B cell (primary cell): ENCODE measurements around the gene JADE2. TPM values are rescaled to one million over a fixed set of nuclear protein-coding genes. Genes with fewer than 3 reads are reported as not detected.

Experiments used
- ATAC-seq: fragments of 200-7000 bp; cut with Tn5 transposase; one replicate; pipeline ENCODE4 v1.10.0; 2021; ENCODE audit warnings: low read depth, mild to moderate bottlenecking, moderate number of reproducible peaks, moderate library complexity
- CTCF ChIA-PET: fragments of 350-600 bp; sonication (Branson Sonifier 250); formaldehyde crosslinking; loops from one replicate; lab custom pipeline; 2021; ENCODE audit warnings: antibody characterized with exemption, inconsistent platforms; lab: Charles Lee
- POLR2A ChIA-PET: fragments of 350-600 bp; sonication (Branson Sonifier 250); formaldehyde crosslinking; loops from one replicate; lab custom pipeline; 2021; ENCODE audit warnings: antibody characterized with exemption; lab: Charles Lee
- DNase-seq: peaks from one replicate; pipeline ENCODE4 v3.0.0; 2013
- H2AFZ ChIP-seq: 2 replicates; pipeline ENCODE4 v1.6.1; 2012; ENCODE audit warnings: mild to moderate bottlenecking, low read depth, low read length; ENCODE audit not compliant: insufficient read depth, poor library complexity, severe bottlenecking
- H3K27ac ChIP-seq, 2 donors: 1 replicate in 1 of 2; 2 replicates in 1 of 2; pipeline ENCODE4 v1.5.1; 2012 to 2013; ENCODE audit warnings: low read length in 2 of 2, mild to moderate bottlenecking in 2 of 2, moderate library complexity in 1 of 2
- H3K27me3 ChIP-seq, 4 experiments: fragments of 200-600 bp in 1 of 4; sonication (generic) in 1 of 4; replicated peaks in 1 of 4; 1 replicate in 2 of 4; 2 replicates in 2 of 4; pipeline versions ENCODE4 v1.6.1 to v1.7.0; 2013 to 2016; ENCODE audit warnings: low read length in 3 of 4, mild to moderate bottlenecking in 2 of 4, mixed read lengths in 1 of 4, moderate library complexity in 1 of 4; ENCODE audit not compliant: insufficient read depth in 4 of 4, control insufficient read depth in 3 of 4; ENCODE audit errors: control extremely low read depth in 1 of 4
- H3K36me3 ChIP-seq, 2 experiments: replicated peaks in 1 of 2; 1 replicate in 1 of 2; 2 replicates in 1 of 2; pipeline versions ENCODE4 v1.6.1 to v1.7.1; 2013; ENCODE audit warnings: low read length in 1 of 2; ENCODE audit not compliant: insufficient read depth in 2 of 2, control insufficient read depth in 1 of 2; ENCODE audit errors: control extremely low read depth in 1 of 2, extremely low read depth in 1 of 2
- H3K4me1 ChIP-seq, 2 donors: fragments of 200-600 bp in 1 of 2; sonication (generic) in 1 of 2; 1 replicate in 1 of 2; 2 replicates in 1 of 2; pipeline versions ENCODE4 v1.5.1 to v1.6.1; 2013 to 2017; ENCODE audit warnings: low read length in 2 of 2; ENCODE audit not compliant: control insufficient read depth in 2 of 2, insufficient read depth in 2 of 2
- H3K4me2 ChIP-seq: replicated peaks from 2 replicates; pipeline ENCODE3; 2012; ENCODE audit warnings: mild to moderate bottlenecking, low read depth, low read length; ENCODE audit not compliant: poor library complexity, severe bottlenecking
- H3K4me3 ChIP-seq, 5 experiments: fragments of 200-600 bp in 1 of 5; sonication (generic) in 1 of 5; 1 replicate in 3 of 5; 2 replicates in 2 of 5; pipeline versions ENCODE4 v1.5.1 to v1.7.0; 2011 to 2016; ENCODE audit warnings: low read length in 4 of 5, mild to moderate bottlenecking in 4 of 5, low read depth in 2 of 5, control low read depth in 1 of 5, moderate library complexity in 1 of 5; ENCODE audit not compliant: insufficient read depth in 1 of 5; ENCODE audit errors: control extremely low read depth in 1 of 5, extremely low read depth in 1 of 5
- H3K79me2 ChIP-seq: fragments of 200-600 bp; sonication (generic); one replicate; pipeline ENCODE4 v1.6.0; 2016; ENCODE audit warnings: low read length; ENCODE audit not compliant: control insufficient read depth, insufficient read depth
- H3K9ac ChIP-seq: fragments of 200-600 bp; sonication (generic); 2 replicates; pipeline ENCODE4 v1.6.1; 2017; ENCODE audit warnings: mild to moderate bottlenecking, low read length, moderate library complexity
- H3K9me3 ChIP-seq, 3 donors: one replicate each; pipeline versions ENCODE4 v1.6.1 to v1.7.1; 2013; ENCODE audit warnings: low read length in 2 of 3; ENCODE audit not compliant: control insufficient read depth in 2 of 3, insufficient read depth in 1 of 3; ENCODE audit errors: control extremely low read depth in 1 of 3
- H4K20me1 ChIP-seq: 2 replicates; pipeline ENCODE4 v1.6.0; 2012; ENCODE audit warnings: mild to moderate bottlenecking, low read length; ENCODE audit not compliant: insufficient read depth, control insufficient read depth, poor library complexity, severe bottlenecking
- H3K27ac Mint-ChIP-seq: one replicate; pipeline ENCODE4 v1.8.0; 2021; ENCODE audit warnings: mixed read lengths
- H3K27me3 Mint-ChIP-seq: one replicate; pipeline ENCODE4 v1.8.0; 2021; ENCODE audit warnings: mixed read lengths
- H3K4me1 Mint-ChIP-seq: one replicate; pipeline ENCODE4 v1.8.0; 2021; ENCODE audit warnings: mixed read lengths
- H3K4me3 Mint-ChIP-seq: one replicate; pipeline ENCODE4 v1.8.0; 2021; ENCODE audit warnings: mixed read lengths
- H3K9me3 Mint-ChIP-seq: one replicate; pipeline ENCODE4 v1.8.0; 2022; ENCODE audit warnings: mixed read lengths; ENCODE audit not compliant: insufficient read depth
- EZH2 ChIP-seq: IDR thresholded peaks from 2 replicates; pipeline ENCODE4 v1.6.1; 2012; ENCODE audit warnings: borderline replicate concordance, low read depth, mild to moderate bottlenecking, moderate library complexity, low read length; ENCODE audit not compliant: insufficient read depth, poor library complexity, severe bottlenecking
- WGBS: methylation state at CpG from one replicate; pipeline ENCODE4 v1.1.5; 2013; ENCODE audit warnings: missing lambda C conversion rate; ENCODE audit not compliant: insufficient coverage; 5-methylcytosine and 5-hydroxymethylcytosine counted together
- intact Hi-C: fragments of 100-400 bp; cut with micrococcal nuclease; formaldehyde crosslinking; loops from one replicate; pipeline ENCODE4 v1.10.0; 2022
- polyA plus RNA-seq: library from polyadenylated mRNA; depleted of rRNA; stranded (reverse); fragments of >200 nt; gene quantifications from 2 replicates; pipeline ENCODE4 v1.2.3, GENCODE V29; 2012
- total RNA-seq, 2 donors: library from RNA; stranded (reverse); fragments of 120-200 nt in 1 of 2; gene quantifications; 1 replicate in 1 of 2; 2 replicates in 1 of 2; pipeline versions ENCODE4 v1.2.3 to v1.2.4, GENCODE V29; 2013 to 2022
- TF ChIP-seq, protein P1 (sequence below): fragments of 200-600 bp; IDR thresholded peaks from one replicate; pipeline ENCODE4 v1.8.0; 2022; ENCODE audit warnings: antibody characterized with exemption, mild to moderate bottlenecking

Gene JADE2
- total and polyA plus RNA-seq, 2 donors (not counting 1 experiment from before 2014, with no cell fraction given) = 80.5 to 247 TPM

DNA sequence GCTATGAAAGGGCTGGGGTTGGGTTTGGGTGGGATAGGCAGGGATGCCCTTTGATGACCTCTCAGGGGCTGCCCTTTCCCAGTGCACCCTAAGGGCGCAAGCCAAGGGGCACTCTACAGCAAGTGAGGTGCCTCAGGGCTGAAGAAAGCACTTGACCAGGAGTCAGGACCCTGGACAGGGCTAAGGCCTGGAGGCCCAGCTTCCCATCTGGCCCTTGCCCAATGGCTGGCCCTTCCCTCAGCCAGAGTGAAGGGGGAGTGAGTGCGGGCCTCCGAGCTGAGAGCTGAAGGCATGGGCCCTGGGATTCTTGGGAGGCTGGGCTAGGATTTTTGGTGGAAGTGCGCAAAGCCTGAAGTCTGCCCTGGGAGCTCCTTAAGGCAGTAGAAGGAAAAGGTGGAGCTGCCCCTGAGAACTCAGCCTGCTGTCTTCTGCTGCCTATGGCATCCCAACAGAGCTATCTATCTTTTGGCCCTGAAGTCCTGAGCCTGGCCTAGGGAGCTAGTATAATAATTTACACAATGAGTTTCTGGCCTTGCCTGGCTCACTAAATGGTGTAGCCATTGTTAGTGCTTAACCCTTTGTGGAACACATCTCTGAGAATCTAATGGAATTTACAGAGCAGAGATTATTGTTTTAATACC lies 16.4 kb downstream of the JADE2 start:
- Histone ChIP-seq H4K20me1 (peaks cover 55% of the 10 kb centered on the region), H3K9ac (no peak overlapping the region), H3K4me3 (no peak overlapping the region), H3K36me3 (peaks cover 0 to 67% of the 10 kb centered on the region in 2 experiments), H3K79me2 (peaks cover 81% of the 10 kb centered on the region), H3K4me1 (peaks cover 74 to 75% of the 10 kb centered on the region in 2 donors), H3K9me3 (no peaks in the 10 kb centered on the region), H3K4me2 (peak overlapping the region; percentile 62), H3K27me3 (no peaks in the 10 kb centered on the region), H3K27ac (peak overlapping the region; percentile 87 to 95), H2AFZ (no peak overlapping the region)
- no peaks in the 10 kb centered on the region for H3K27me3 Mint-ChIP-seq
- no peak for ATAC-seq
- no peaks in the 10 kb centered on the region for H3K9me3 Mint-ChIP-seq
- CTCF ChIA-PET = interaction anchor here (1.4 to 6.8 kb wide), 4 partner anchors 12 to 131 kb away, joined by 4 to 122 read pairs (median 8); partner anchors contain the start of genes CDKN2AIPNL and JADE2
- H3K4me3 Mint-ChIP-seq = peak overlapping the region; percentile 78
- H3K4me1 Mint-ChIP-seq = peaks cover 70% of the 10 kb centered on the region
- intact Hi-C loops = loop anchor here (1.0 to 5.0 kb wide), 5 partner anchors 35 to 170 kb away; partner anchors contain the start of genes CDKN2AIPNL, SEC24A and UBE2B
- H3K27ac Mint-ChIP-seq = peak overlapping the region; percentile 91
- POLR2A ChIA-PET = interaction anchor here (0.7 to 7.8 kb wide), 5 partner anchors 9 to 235 kb away, joined by 4 to 86 read pairs (median 13); partner anchors contain the start of gene JADE2
- 92% methylated on average over 3 of the region's 4 CpGs for WGBS
- TF ChIP-seq, protein P1, sequence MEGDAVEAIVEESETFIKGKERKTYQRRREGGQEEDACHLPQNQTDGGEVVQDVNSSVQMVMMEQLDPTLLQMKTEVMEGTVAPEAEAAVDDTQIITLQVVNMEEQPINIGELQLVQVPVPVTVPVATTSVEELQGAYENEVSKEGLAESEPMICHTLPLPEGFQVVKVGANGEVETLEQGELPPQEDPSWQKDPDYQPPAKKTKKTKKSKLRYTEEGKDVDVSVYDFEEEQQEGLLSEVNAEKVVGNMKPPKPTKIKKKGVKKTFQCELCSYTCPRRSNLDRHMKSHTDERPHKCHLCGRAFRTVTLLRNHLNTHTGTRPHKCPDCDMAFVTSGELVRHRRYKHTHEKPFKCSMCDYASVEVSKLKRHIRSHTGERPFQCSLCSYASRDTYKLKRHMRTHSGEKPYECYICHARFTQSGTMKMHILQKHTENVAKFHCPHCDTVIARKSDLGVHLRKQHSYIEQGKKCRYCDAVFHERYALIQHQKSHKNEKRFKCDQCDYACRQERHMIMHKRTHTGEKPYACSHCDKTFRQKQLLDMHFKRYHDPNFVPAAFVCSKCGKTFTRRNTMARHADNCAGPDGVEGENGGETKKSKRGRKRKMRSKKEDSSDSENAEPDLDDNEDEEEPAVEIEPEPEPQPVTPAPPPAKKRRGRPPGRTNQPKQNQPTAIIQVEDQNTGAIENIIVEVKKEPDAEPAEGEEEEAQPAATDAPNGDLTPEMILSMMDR = no peak
- no peak for TF ChIP-seq EZH2
- DNase-seq = no peak
